GM18505 (cell line): Measurements from ENCODE around the gene XAB2.
"Not testable (repeated sequence)": the region's sequence is repeated elsewhere in the genome, so short reads cannot be mapped to it uniquely, and the experiment has no call there.

ENCODE experiments used
- ATAC-seq: cut with Tn5 transposase; IDR thresholded peaks from one replicate; pipeline ENCODE4 v1.9.1; 2021; ENCODE audit not compliant: unreplicated experiment
- POLR2A ChIP-seq: IDR thresholded peaks from 4 replicates; pipeline ENCODE4 v1.6.1; 2011; ENCODE audit warnings: borderline replicate concordance; ENCODE audit not compliant: insufficient read depth, insufficient read length; ENCODE audit errors: extremely low read depth

The XAB2 gene

DNA sequence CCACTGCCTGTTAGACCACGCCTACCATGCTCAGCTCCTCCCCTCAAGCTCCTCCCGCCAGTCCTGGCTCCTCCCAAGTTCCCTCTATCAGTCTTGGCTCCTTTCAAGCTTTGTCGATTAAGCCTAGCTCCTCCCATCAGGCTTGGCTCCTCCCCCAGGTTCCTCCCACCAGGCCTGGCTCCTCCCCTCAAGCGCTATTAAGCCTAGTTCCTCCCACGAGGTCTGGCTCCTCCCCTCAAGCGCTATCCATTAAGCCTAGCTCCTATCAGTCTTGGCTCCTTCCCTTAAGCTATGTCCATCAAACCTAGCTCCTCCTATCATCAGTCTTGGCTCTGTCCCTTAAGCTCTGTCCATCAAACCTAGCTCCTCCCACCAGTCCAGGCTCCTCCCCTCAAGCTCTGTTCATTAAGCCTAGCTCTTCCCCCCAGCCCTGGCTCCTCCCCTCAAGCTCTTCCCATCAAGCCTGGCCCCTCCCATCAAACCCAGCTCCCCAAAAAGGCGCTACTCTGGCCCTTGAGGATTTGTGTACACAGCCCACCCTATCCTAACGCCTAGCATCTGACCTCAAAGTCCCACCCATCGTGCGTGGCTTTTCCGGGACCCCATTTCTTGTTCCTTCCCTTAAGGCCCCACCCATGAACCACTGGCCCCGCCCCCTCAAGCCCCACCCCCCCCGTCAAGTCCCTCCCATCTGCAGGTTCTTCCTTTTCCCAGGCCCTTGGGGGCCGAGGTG is 23.7 kb downstream of the XAB2 start:
- TF ChIP-seq POLR2A: no peak
- no peak for ATAC-seq

DNA sequence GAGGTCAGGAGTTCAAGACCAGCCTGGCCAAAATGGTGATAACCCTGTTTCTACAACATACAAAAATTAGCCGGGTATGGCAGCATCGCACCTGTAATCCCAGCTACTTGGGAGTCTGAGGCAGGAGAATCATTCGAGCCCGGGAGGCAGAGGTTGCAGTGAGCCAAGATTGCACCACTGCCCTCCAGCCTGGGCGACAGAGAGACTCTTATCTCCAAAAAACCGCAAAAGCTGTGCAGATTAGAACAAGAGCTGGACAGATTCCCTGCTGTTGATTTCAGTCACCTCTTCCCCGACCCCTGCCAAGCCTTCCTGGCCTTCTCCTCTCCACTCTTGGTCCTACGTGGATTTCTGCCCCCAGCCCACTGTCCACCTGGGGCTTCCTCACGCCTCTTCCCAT is 25.4 kb downstream of the XAB2 start:
- no peak for ATAC-seq
- TF ChIP-seq POLR2A: no peak

DNA sequence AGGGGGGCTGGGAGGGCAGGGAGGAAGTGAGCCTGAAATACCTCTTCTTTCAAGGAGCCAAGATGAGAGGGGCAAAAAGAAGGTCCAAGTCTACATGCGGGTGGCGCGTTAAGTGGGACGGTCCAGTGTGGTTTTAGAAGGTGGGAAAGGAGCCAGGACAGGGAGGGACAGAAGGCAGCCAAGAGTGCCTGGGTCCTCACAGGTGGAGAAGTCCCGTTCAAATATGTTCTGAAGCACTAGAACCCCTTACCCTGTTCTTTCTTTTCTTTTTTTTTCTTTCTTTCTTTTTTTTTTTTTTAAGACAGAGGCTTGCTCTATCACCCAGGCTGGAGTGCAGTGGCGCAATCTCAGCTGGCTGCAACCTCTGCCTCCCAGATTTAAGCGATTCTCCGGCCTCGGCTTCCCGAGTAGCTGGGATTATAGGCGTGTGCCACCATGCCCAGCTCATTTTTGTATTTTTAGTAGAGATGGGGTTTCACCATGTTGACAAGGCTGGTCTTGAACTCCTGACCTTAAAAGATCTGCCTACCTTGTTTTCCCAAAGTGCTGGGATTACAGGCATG is 26.3 kb downstream of the XAB2 start:
- ATAC-seq: no peak

DNA sequence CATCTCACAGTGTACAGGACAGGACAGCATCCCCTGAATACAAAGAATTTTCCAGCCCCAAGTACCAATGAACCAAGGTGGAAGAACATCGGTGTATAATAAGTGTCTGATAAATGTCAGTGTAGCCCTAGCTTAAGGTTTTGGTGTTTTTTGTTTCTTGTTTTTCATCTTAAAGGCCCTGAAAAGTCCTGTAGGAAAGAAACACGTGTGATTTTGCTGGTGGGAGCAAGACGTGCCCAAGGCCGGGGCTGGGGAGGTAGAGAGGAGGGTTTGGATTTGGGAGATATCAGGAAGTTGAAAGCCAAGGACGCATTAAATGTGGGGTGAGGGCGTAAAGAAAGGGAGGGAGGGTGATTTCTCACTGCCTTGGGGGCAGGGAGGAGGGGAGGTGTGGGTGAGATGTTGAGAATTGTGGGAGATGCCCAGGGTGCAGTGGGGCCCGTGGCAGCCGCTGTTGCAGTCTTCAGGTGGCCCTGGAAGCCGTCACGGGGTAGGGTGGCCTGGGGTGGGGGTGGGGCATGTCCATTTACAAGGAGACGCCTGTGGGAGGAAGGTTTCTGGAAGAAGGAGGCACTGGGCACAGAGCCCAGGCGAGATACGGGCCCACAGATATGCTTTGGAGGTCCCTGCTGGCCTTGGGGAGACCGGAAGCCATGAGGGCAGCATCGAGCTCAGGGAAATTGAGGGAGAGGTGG is 27.0 kb downstream of the XAB2 start:
- no peak for ATAC-seq
- TF ChIP-seq POLR2A: no peak

More for the DNA sequence above, 26.3 kb downstream of the XAB2 start:
- TF ChIP-seq POLR2A: no peak

DNA sequence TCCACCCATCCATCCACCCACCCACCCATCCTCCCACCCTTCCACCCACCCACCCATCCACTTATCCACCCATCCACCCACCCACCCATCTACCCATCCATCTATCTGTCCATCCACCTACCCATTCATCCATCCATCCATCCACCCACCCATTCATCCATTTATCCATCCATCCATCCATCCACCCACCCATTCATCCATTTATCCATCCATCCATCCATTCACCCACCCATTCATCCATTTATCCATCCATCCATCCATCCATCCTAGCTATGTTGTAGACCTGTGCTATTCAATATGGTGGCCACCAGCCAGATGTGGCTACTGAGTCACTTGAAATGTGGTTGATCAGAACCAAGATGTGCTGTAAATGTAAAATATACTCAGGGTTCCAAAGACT is 28.6 kb downstream of the XAB2 start:
- no peak for ATAC-seq

DNA sequence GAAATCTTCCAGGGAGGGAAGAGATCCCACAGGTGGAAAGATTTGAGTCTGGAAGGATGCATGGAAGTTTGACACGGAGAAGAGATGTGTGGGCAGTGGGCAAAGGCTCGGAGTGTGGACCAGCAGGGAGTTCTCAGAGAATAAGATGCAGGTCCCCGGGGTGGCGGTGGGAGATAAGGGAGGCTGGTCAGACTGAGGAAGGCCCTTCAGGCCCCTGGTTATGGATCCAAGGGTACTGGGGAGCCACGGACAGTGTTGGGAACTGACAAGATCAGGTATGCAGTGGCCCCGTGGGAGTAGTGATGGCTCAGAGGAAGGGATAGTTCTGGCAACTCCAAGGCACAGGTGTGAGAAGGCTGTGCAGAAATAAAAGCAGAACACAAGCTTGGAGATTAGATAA is 31.2 kb downstream of the XAB2 start:
- TF ChIP-seq POLR2A: no peak
- ATAC-seq: no peak

More for the DNA sequence above, 28.6 kb downstream of the XAB2 start:
- TF ChIP-seq POLR2A: no peak

DNA sequence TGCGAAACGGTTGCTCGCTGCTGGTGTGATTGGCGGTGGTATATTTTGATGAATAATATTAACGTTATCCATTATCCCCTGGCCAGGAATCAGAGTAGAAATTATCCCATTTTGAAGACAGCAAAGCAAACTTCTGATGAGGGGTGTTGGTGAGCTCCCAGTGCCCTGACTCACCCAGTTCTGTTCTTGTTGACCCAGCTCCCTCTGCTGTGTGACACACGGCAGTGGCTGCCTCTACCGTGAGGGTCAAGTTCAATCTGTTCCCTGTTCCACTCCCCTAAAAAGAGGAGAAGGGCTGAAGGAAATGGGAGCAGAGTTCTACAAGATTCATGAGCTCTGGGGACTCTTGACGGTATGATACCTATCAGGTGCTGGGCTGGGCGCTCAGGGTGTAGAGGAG is 31.7 kb downstream of the XAB2 start:
- TF ChIP-seq POLR2A: no peak
- ATAC-seq: no peak

DNA sequence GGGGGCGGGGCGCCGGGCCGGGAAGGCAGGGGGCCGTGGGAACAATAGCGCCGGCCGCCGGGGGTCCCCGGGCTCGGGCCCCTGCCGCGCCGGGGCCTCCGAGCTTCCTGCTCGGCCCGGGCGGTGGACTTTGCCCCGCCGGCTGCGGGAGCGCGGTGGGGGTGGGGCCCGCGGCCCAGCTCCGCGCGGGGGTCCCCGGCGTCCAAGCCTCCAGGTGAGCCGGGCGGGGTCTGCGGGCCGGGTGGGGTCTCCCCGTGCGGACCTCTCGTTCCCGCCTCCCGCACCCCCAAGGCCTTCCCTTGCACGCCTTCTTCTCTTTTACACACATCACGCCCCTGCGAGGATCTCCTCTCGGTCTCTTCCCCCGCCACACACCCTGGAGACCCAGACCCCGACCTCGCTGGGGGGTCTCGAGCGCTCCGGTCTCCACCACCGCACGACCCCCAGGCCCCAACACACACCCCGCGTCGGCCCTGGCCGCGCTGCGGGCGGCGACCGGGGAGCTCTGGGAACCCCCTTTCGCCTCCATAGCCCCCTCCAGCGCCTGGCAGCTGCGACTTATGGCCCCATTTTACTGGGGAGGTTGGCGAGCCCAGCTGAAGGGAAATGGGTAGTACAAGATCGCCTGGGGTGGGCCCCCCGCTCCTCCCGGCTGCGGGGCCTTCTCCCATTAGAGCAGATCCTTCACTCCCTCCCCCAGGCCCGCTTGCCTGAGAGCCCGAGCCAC is 33.0 kb downstream of the XAB2 start:
- ATAC-seq: no peak
- TF ChIP-seq POLR2A: no peak

DNA sequence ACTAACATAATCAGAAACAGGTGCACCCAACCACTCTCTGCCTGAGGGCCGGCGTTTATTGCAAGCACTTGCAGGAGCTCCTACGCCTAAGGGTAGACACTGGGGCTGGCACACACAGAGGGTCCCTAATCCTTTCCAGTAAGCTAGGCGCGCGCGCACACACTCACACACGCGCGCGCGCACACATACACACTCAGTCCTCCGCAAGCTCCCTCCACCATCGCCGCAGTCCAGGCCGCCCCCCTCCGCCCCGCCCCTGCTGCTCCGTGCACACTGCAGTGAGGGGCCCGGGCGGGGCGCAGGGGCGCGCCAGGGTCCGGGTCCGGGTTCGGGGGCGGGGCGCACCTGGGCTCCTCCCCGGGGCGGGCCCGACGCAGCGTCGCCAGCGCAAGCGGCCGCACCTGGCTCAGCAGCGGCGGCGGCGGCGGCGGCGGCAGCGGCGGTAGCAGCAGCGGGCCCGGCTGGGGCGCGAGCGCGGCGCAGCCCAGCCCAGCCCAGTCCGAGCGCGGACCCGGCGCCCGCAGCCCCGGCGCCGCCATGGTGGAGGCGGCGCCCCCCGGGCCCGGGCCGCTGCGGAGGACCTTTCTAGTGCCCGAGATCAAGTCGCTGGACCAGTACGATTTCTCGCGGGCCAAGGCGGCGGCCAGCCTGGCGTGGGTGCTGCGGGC is 33.7 kb downstream of the XAB2 start, which contains the start of gene CAMSAP3:
CAMSAP3 (plus strand) TSS at position 398 of the 668 bp plus-strand sequence; CDS start at position 538, 140 bp downstream.
- ATAC-seq: peak; percentile 66

DNA sequence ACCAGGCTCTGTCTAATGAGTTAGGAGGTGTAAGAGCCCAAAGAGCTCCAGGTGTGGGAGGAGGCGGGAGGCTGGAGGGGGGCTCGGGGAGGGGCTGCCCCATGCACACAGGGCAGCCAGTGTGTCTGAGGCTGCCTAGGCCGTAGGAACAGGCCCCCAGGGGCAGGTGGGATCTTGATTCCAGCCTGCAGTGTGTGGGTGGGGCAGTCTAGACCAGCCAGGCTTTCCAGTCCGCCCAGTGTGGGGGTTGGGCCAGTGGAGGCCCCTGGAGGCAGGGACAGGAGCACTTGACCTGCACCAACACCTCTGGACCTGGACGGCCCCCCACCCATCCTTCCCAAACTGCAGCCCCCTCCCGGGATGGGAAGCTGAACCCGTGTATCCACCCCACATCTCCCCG is 39.1 kb downstream of the XAB2 start:
- no peak for TF ChIP-seq POLR2A
- no peak for ATAC-seq

More for the DNA sequence above, 33.7 kb downstream of the XAB2 start, which contains the start of gene CAMSAP3:
- no peak for TF ChIP-seq POLR2A

DNA sequence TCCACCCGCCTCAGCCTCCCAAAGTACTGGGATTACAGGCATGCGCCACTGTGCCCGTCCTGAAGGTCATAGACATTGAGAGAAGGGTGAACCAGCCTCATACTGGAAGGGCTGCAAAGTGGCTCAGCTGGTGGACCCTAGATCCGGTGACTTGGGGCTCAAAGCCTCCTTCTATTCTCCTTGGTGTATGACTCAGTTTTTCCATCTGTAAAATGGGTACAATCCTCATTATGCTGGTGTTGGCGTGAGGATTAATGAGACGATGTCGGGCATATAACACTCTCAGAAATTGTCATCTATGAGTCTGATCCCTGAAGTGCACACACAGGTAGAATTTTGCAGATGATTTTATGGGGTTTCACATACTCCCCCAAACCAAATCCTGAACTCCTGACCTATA is 39.5 kb downstream of the XAB2 start:
- ATAC-seq: no peak
- no peak for TF ChIP-seq POLR2A

DNA sequence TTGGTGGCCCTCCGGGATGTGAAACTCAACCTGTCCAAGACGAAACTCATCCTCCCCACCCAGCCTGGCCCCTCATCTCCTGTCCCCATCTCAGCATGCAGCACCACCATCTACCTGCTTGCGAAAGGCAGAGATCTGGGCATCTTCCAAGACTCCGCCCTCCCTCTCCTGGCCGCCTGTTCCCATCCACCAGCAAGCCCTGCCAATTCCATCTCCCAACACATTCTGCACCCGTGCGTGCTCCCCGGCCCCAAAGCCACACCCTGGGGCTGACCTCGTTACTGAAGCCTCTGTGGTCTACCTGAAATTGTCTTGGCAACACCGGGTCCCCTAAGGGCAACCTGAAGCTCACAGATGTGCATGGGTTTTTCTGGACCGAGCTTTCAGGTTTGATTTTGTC is 46.9 kb downstream of the XAB2 start:
- ATAC-seq: no peak
- no peak for TF ChIP-seq POLR2A

DNA sequence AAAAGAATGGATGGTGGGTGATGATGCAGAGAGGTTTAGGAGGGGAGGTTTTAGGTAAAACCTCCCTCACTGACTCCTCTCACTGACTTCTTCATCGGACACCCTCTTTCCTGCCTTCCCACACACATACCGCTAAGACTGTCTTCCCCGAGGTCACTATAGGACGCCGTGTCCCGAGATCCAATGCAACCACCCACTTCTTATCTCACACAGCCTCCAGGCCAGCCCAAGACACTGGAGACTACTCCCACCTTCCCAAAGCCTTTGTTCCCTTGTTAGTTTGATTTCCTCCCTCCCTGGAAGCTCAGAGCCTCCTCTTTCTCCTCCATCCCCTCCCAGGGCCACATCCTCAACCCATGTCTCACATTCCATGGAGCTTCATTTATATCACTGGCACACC is 50.2 kb downstream of the XAB2 start:
- TF ChIP-seq POLR2A: no peak
- ATAC-seq: no peak

DNA sequence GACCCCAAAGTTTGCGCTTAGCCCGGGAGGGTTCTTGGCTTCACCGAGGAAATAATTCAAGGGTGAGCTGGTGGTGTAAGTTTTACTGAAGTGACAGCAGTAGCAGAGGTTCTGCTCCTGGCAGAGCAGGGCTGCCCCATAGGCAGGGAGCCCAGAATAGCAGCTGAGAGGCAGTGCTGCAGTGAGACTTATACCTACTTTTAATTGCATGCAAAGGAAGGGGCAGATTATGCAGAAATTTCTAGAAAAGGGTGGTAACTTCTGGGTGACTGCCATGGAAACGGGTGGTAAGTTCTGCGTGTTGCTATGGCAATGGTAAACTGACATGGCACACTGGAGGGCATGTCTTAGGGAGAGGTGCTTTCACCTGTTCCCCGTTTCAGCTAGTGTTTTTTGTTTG is 51.2 kb downstream of the XAB2 start:
- no peak for ATAC-seq
- TF ChIP-seq POLR2A: no peak

DNA sequence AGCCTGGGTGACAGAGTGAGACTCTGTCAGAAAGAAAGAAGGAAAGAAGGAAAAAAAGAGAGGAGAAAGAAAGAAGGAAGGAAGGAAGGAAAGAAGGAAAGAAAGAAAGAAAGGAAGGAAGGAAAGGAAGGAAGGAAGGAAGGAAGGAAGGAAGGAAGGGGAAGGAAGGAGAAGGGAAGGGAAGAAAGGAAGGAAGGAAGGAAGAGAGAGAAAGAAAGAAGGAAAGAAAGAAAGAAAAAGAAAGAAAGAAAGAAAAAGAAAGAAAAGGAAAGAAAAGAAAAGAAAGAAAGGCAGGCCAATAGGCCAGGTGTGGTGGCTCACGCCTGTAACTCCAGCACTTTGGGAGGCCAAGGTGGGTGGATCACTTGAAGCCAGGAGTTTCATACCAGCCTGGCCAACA is 51.9 kb downstream of the XAB2 start:
- not testable (repeated sequence) for ATAC-seq
